UCSD-AML1 (cell line): ENCODE measurements around the gene SP140.
"Not testable (repeated sequence)": the region's sequence is repeated elsewhere in the genome, so short reads cannot be mapped to it uniquely, and the experiment has no call there.

Source experiments
- DNase-seq: peaks from one replicate; lab custom pipeline; 2025; ENCODE audit not compliant: unreplicated experiment; lab: John Stamatoyannopoulos, UW

The SP140 gene

GRCh38 chr2:230225486-230225885, at the start of gene SP140:
TSS of gene SP140 (plus strand) at chr2:230225736. CDS start at chr2:230225845, 109 bp downstream.
- no peak for DNase-seq

DNA sequence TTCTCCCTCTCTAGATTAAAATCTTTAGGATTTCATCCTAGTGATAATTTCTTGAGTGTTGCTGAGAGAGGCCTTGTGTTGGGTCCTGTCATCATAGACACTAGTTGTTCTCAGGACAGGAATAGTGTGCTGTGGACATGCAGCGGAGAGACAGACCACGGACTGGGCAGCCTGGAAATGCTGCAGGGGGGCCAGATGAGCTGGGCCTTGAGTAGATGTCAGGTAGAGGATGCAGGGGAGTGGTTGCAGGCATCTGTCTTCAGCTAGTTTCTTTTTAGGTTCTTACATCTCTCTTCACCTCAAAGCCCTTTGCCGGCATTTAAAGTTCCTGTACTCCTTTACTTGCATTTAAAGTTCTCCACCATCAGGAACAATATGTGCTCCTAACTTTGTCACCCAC, 48.5 kb upstream of the SP140 start:
- DNase-seq: no peak

DNA sequence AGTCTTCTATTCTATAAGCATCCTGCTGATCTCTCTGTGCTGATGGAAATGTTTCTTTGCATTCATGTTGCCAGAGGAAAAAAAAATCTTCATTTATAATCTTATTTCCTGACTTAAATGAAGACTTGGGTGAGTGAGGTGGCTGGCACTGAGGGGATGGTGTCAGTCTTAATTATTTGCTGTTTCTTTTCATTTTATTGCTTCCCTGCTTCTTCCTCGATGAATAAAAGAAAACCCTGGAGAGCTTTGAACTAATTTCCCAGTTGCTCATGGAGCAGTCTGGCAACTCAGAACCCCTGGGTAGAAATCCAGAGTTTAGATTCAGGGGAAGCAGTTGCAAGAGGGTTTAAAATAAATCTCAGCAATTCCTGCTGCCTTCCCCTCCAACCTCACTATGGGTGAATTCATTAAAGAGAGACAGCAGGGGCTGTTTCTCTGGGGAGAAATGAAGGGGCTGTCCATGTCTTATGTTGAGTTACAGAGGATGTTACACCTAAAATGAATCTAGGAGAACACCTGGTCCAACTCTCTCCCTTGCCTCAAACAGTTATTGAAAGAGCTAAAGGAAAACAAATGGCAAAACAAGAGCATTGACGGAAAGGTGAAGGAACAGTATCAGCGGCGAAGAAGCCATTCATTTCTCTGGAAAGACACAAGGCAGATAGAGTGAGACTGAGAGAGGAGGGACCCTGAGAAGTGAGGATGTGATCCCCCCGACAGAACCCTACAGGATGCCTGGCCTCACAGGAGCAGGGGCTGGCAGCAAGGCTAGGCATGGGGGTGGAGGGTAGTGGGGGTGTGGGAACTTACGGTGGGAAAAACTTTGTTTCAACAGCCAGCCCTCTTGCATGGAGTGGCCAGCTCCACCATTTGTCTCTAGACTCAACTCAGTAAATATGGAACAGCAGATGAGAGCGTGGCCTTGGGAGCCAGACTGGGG, 46.7 kb upstream of the SP140 start:
- DNase-seq: no peak

- DNase-seq: no peak
These were observed 45.6 kb upstream of the SP140 start for GRCh38 chr2:230179907-230180306.

DNA sequence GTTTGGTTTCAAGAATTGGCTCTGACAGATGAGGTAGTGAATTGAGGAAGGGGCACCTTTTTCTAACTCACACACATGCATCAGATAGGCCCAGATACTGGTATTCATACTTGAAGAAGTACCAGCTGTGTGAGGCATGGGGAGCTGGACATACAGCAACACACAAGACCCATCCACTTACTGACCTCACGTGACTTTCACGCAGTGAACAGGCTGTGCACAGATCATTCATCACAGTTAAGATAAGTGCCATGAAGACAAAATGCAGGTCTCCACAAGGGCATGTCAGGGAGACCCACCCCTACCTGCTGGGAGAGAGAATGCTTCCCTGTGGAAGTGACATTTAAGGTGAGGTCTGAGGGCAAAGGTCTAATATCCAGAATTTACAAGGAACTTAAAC, 44.3 kb upstream of the SP140 start:
- DNase-seq: no peak

DNA sequence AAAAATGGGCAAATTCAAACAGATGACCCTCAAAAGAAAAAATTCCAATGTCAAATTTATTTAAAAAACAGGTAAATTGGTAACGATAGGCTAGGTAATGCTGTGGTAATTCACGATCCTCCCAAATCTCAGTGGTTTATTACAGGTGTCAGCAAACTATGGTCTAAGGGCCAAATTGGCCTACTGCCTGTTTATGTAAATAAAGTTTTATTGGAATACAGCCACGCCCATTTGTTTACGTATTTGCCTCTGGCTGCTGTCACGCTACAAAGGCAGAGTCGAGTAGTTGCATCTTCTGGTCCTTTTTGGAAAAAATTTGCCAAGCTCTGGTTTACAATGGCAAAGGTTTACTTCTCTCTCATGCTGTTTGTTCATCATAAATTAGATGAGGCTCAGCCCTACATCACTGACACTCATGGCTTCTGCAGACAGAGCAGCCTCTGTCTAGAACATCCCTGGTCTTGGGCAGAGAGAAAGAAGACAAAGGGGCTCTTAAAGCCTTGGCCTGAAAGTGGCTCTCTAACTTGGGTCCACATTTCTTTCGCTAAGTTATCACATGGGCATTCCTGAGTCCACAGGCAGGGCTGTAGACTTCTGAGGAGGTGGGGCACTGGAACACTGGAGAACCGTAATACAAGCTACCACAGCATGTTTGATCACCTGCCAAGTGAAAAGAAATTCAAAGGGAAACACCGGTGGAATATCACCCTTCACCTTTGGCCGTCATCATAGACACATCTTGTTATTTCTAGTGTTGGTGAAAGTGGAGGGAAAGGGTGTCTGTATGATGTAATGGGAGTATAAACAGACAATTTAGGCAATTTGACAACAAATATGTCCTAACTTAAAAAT, 40.6 kb upstream of the SP140 start:
- no peak for DNase-seq

- no peak for DNase-seq
These were observed 23.0 kb upstream of the SP140 start for GRCh38 chr2:230202430-230203109.

- DNase-seq: no peak
These were observed 22.3 kb upstream of the SP140 start for GRCh38 chr2:230203110-230203676.

DNA sequence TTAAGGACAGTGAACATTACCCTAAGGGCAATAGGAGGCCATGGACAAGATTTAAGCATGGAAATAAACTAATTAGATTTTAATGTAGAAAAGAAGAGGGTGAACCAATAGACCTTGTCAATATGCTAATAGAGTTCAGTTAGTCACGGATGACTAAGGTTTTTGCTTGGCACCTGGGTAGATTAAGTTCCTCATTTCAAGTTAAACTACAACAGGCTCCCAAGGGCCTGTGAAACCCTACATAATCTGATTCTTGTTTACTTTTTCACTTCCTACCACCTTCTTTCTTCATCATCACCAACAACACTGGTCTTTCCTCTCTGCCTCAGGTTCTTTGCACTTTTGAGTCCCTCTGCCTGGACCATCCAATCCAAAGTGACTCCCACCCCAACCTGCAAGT, 20.5 kb upstream of the SP140 start:
- no peak for DNase-seq

GRCh38 chr2:230205721-230206120, 19.8 kb upstream of the SP140 start:
- no peak for DNase-seq

- no peak for DNase-seq
These were observed 17.0 kb upstream of the SP140 start for GRCh38 chr2:230208576-230208975.

GRCh38 chr2:230209422-230210051, 16.0 kb upstream of the SP140 start:
- DNase-seq: no peak

- no peak for DNase-seq
These were observed 9.0 kb upstream of the SP140 start for GRCh38 chr2:230216489-230216888.

DNA sequence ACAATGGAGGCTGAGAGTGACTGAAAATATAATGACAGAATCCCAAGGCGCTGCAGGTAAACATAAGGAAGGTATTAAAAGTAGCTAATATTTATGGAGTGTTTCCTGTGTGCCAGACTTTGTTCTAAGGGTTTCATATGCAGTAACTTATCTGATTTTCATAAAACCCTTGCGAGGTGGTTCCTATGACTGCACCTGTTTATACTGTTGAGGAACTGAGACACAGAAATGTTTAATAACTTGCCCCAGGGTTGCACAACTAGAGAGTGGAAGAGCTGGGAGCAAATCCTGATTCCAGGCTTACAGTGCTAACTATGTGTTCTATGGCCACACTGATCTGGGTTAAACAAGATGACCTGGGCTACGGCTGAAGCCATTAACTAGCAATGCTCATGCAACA, 8.1 kb upstream of the SP140 start:
- no peak for DNase-seq

DNA sequence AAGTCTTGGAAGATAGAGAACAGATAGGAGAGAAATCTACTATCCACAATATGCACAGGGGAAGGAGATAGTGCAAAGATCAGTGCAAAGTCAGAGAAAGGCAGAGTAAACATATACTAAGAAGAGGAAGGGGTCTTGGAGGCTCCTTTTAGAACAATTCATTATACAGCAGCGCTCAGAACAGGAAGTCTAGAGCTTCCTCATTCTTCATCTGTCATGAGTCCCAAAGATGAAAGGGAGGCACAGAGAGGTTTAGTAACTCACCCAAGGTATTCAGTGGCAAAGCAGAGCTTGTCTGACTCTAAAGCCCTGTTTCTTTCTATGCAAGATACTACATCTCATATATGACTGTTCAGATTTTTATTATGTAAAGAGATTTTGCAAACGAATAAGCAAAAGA, 7.1 kb upstream of the SP140 start:
- DNase-seq: no peak

DNA sequence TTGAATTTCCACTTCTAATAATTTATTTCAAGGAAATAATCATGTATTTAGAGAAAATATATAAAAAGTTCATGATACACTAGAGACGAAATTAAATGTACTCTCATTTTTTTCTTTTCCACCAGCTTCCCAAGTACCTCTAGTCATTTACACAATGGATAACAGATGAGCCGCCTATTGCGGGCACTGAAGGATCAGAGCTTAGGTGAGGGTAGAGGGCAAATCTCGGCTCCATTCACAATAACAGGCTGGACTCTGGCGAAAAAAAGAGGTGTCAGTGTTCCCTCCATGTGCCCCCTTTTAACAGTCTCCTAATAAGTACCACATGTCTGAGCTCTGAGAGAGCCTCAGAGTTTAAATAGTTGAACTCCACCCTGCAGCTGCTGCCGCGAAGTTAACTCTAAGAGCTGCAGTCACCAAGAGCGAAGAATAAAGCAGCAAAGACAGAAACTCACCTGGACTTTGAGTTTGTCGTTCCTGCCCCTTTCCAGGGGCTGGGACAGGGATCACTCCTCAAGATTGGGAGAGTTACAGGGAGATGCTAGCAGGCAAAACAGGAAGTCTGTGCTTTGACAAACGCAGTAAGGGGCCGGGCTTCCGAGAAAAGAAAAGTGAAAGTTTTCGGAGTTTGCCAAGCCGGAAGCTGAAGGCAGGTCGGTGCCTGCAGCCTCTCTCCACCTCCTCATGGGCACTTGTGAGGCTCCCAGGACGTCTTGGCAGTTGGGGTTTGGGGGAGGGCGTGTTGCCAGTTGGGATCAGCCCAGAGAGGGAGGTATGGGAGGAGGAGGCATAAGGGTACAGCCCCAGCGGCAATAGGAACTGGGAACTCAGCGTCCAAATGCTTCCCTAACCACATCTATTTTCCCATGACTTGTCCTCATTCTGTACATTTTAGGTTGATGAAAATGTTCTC, 5.9 kb upstream of the SP140 start, which contains the start of gene SP110:
SP110 (minus strand) TSS at position 566 of the 913 bp plus-strand sequence. CDS start 3,057 bp downstream, outside the sequence.
- peak; percentile 86 for DNase-seq

DNA sequence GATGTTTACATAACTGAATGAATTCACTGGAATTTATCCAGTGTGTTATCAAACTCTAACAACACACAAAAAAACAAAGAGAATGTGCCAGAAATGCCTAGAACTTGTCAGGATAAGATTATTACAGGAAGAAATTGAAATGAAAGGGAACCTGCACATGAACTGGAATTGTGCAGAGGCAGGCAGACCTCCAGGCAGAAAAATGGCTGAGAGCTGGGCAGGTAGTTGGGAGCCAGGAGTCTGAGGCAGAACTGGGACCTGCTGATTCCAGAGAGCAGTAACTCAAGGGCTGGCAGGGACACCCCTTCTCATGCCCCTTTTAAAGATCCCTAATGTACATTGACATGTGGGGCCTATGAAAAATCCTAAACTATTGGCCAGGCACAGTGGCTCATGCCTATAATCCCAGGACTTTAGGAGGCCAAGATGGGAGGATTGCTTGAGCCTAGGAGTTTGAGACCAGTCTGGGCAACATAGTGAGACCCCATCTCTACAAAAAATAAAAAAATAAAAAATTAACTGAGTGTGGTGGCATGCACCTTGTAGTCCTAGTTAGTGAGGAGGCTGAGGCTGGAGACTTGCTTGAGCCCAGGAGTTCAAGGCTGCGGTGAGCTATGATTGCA, 5.1 kb upstream of the SP140 start:
- DNase-seq: peak; percentile 13

GRCh38 chr2:230221493-230221892, 4.0 kb upstream of the SP140 start:
- no peak for DNase-seq

DNA sequence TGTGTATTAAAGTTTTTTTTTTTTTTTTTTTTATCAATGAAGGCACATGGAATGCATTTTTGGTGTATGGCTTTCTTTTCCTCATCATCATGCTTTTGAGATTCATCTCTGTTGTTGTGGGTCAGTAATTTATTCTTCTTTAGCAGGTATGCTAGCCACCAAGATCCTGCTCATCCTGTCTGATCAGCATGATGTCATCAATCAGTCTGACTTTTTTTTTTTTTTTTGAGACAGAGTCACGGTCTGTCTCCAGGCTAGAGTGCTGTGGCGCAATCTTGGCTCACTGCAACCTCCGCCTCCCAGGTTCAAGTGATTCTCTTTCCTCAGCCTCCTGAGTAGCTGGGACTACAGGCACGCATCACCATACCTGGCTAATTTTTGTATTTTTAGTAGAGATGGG, 2.7 kb upstream of the SP140 start:
- DNase-seq: not testable (repeated sequence)
